GM18517 (cell line): ENCODE results near the gene FOLH1.
"Not testable (repeated sequence)": the region's sequence is repeated elsewhere in the genome, so short reads cannot be mapped to it uniquely, and the experiment has no call there.

Source experiments
- ATAC-seq: cut with Tn5 transposase; IDR thresholded peaks from one replicate; pipeline ENCODE4 v1.9.1; 2021; ENCODE audit warnings: mild to moderate bottlenecking, moderate library complexity; ENCODE audit not compliant: unreplicated experiment

The FOLH1 gene

DNA sequence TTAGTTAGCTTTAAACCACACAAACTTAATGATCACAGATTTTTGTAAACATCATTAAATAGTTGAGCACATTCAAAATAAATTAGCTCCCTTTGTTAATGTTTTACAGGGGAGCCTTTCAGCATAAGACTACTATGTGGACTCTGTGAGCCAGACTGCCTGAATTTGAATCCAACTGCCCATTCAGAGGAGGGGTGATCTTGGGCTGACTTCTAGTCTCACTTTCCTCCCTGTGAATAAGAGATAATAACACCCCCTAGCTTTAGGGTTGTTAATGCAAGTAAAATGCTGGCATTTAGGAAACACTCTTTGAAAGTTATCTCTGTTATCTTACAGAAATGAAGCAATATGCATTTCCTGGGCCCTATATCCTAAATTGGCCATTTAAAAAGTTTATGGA, 23.6 kb downstream of the FOLH1 start:
- ATAC-seq, result not testable (repeated sequence)

- not testable (repeated sequence) for ATAC-seq
These were observed 30.5 kb downstream of the FOLH1 start for GRCh38 chr11:49177936-49178335.

GRCh38 chr11:49175378-49175777, 33.0 kb downstream of the FOLH1 start:
- not testable (repeated sequence) for ATAC-seq

DNA sequence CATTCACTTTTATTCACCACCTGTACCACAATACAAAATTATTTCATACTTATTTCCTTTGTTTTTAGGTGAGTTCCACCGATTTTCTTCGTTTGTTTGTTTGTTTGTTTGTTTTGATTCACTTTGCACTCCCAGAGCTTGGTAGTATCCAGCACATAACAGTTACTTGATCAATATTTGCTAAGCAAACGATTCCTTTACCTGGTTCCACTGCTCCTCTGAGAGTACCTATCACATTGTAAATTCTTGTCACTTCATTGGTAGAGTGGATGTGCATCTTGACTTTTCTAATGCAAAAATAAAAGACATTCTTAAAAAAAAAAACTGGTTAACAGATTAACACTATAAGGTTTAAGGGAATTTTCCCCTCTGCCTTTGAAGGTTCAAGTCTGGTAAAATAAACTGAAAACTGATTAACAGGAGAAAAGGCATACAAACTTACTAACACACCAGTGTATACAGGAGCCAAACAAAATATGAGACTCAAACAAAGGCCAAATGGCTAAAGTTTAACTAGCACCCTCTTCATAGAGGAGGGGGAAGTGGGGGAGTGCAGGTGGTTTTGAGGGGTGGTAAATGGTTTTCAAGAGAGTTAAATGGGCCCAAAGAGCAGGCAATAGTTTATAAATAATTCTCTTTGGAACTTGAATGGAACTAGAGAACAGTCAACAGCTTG, 33.6 kb downstream of the FOLH1 start:
- not testable (repeated sequence) for ATAC-seq

DNA sequence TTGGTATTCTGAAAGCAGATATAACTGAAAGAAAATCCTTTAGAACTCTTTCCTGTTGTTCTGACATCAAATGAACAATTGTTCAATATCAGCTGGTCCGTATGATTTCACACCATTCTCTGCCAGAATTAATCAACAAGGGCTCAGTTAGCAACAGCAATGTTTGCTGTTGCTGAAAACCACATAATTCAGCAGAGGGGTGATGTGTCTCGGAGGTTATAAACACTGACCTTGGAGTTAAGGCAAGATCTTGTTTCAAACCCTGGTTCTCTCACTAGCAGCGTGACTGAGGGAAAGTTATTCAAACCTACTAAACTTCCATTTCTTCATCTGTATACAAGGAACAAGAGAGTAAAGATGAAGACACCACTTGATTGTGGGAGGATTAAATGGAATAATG, 36.8 kb downstream of the FOLH1 start:
- ATAC-seq, result not testable (repeated sequence)

DNA sequence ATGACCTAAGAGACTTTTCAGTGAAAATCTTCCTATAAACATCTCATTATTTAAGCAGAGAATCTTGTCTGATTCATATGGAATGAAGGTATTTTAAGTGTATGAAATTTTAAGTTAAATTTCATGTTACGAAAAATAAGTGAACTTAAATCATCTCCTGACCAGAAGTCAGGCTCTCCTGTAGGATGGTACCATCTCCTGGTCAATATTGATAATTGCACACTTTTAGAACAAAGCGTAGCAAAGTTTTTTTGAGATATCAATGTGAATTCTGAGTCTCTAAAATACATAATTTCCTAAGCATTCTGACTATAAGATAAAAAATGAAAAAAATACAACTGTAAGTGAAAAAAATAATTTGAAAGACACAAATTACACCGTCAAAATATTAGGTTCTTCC, 38.8 kb downstream of the FOLH1 start:
- not testable (repeated sequence) for ATAC-seq

DNA sequence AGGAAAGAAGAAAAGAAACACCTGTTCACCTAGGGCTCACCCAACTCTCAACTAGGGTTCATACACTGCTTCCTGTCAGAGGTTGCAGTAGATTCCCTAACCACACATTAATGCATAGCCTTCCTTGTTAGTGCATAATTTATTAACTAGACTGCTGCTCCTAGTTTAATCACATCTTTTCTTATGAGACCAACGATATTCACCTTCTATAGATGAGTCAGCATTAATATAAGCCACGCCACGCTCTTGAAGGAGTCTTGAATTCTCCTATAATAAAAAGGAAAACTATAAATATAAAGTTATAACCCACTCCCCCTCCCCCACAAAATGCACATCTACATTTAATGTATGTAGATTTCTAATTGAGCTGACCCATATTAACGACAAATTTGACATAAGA, 39.4 kb downstream of the FOLH1 start:
- ATAC-seq, result not testable (repeated sequence)

- ATAC-seq, result no peak
These were observed 57.2 kb downstream of the FOLH1 start for GRCh38 chr11:49151211-49151610.

GRCh38 chr11:49102356-49102755, 106.0 kb downstream of the FOLH1 start:
- ATAC-seq, result not testable (repeated sequence)
